Transverse colon (tissue), 4 donors: ENCODE measurements around the gene RNF141. TPM values are rescaled to one million over a fixed set of nuclear protein-coding genes. Genes with fewer than 3 reads are reported as not detected.

ENCODE experiments used
- DNase-seq: peaks from one replicate; pipeline ENCODE4 v3.0.0-alpha.2; 2019
- H3K27ac ChIP-seq, 4 donors: fragments of 200-600 bp; sonication (generic); 2 replicates each; pipeline ENCODE4 v1.5.1; 2016 to 2018; ENCODE audit warnings: inconsistent platforms in 4 of 4
- H3K27me3 ChIP-seq: fragments of 200-600 bp; sonication (generic); 2 replicates; pipeline ENCODE4 v1.5.1; 2017; ENCODE audit warnings: inconsistent platforms
- H3K36me3 ChIP-seq, 4 donors: fragments of 200-600 bp; sonication (generic); 2 replicates each; pipeline ENCODE4 v1.5.1; 2017 to 2019; ENCODE audit warnings: inconsistent platforms in 4 of 4
- H3K4me1 ChIP-seq, 4 donors: fragments of 200-600 bp; sonication (generic); 2 replicates each; pipeline ENCODE4 v1.5.1; 2017 to 2020; ENCODE audit warnings: inconsistent platforms in 4 of 4
- H3K4me3 ChIP-seq, 4 donors: fragments of 200-600 bp; sonication (generic); 1 replicate in 1 of 4; 2 replicates in 3 of 4; pipeline versions ENCODE4 v1.5.1 to v1.6.1; 2017 to 2019; ENCODE audit warnings: inconsistent platforms in 4 of 4
- H3K9me3 ChIP-seq, 2 donors: fragments of 200-600 bp; sonication (generic); 2 replicates each; pipeline ENCODE4 v1.5.1; 2017 to 2019; ENCODE audit warnings: inconsistent platforms in 2 of 2
- EP300 ChIP-seq: sonication (generic); formaldehyde crosslinking; IDR thresholded peaks from one replicate; pipeline ENCODE4 v1.6.1; 2017; ENCODE audit warnings: antibody characterized with exemption, low read depth
- POLR2A ChIP-seq: fragments of 450-650 bp; IDR thresholded peaks from one replicate; pipeline ENCODE4 v1.6.1; 2016; ENCODE audit warnings: antibody characterized with exemption, mild to moderate bottlenecking, moderate library complexity
- POLR2AphosphoS5 ChIP-seq, 3 donors: sonication (generic); formaldehyde crosslinking; IDR thresholded peaks; one replicate each; pipeline ENCODE4 v1.6.1; 2016; ENCODE audit warnings: antibody characterized with exemption in 3 of 3
- WGBS, 2 donors: methylation state at CpG; one replicate each; pipeline ENCODE4 v1.1.5; 2018; ENCODE audit warnings: low coverage in 1 of 2; 5-methylcytosine and 5-hydroxymethylcytosine counted together
- in situ Hi-C, 4 donors: fragments of 200-750 bp; cut with MboI; loops; one replicate each; pipeline versions ENCODE4 v1.15.0 to v1.15.1; 2017; ENCODE audit warnings: low sequenced_read_pairs in 3 of 4, low pct_ligation_motif_present in 1 of 4, low pct_unique_long_range_greater_than_20kb in 1 of 4
- intact Hi-C: fragments of 100-400 bp; cut with DNase I; formaldehyde crosslinking; loops from one replicate; pipeline ENCODE4 v1.15.1; 2023; ENCODE audit warnings: low total_unique reads
- total RNA-seq, 4 donors: library from RNA; depleted of rRNA; stranded (reverse); fragments of >200 nt; gene quantifications; one replicate each; pipeline ENCODE4 v1.1.0, GENCODE V29; 2016
- TF ChIP-seq, protein P1 (sequence below), 5 experiments: fragments of 200-600 bp in 3 of 5; fragments of 450-650 bp in 2 of 5; sonication (generic) in 3 of 5; IDR thresholded peaks; 1 replicate in 2 of 5; 2 replicates in 3 of 5; pipeline ENCODE4 v1.5.1; 2016 to 2017; ENCODE audit warnings: antibody characterized with exemption in 5 of 5, inconsistent platforms in 3 of 5, mild to moderate bottlenecking in 2 of 5, moderate library complexity in 1 of 5

RNF141 gene
- total RNA-seq, 4 donors from 2014 or later: 13.1 to 31.4 (median 22.3) TPM

DNA sequence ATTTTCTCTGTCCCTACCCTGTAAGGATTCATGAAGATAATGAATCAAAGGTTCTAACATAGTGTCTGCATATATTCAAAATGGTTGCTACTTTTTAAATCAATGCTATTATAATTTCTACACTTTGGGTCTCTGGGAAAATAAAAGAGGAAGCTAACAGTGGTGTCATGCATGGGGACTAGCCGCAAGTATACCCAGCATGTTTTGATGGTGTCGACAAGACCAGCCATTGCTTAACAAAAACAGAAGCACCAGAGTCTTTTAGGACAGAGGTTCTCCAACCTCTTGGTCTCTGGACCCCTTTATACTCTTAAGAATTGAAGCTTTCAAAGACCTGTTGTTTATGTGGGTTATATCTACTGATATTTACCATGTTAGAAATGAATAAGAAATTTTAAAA lies 37.8 kb downstream of the RNF141 start:
- WGBS, 2 donors: 81 to 100% methylated on average over 2 of the region's 2 CpGs
- in situ Hi-C loops (no loop called here), intact Hi-C loops (no loop called here)
- no peak for DNase-seq
- peak overlapping the region in 2 of 4 donors; percentile 3 to 20 for H3K27ac ChIP-seq
- H3K4me3 ChIP-seq: no peak overlapping the region
- no peaks in the 10 kb centered on the region for H3K27me3 ChIP-seq
- no peaks in the 10 kb centered on the region for H3K4me1 ChIP-seq
- TF ChIP-seq POLR2AphosphoS5 (IDR thresholded peaks at IDR 0.05): no peak
- TF ChIP-seq POLR2A: no peak
- TF ChIP-seq, protein P1, sequence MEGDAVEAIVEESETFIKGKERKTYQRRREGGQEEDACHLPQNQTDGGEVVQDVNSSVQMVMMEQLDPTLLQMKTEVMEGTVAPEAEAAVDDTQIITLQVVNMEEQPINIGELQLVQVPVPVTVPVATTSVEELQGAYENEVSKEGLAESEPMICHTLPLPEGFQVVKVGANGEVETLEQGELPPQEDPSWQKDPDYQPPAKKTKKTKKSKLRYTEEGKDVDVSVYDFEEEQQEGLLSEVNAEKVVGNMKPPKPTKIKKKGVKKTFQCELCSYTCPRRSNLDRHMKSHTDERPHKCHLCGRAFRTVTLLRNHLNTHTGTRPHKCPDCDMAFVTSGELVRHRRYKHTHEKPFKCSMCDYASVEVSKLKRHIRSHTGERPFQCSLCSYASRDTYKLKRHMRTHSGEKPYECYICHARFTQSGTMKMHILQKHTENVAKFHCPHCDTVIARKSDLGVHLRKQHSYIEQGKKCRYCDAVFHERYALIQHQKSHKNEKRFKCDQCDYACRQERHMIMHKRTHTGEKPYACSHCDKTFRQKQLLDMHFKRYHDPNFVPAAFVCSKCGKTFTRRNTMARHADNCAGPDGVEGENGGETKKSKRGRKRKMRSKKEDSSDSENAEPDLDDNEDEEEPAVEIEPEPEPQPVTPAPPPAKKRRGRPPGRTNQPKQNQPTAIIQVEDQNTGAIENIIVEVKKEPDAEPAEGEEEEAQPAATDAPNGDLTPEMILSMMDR (IDR thresholded peaks at IDR 0.05): no peak
- no peak for TF ChIP-seq EP300
- no peaks in the 10 kb centered on the region for H3K9me3 ChIP-seq
- no peaks in the 10 kb centered on the region for H3K36me3 ChIP-seq

DNA sequence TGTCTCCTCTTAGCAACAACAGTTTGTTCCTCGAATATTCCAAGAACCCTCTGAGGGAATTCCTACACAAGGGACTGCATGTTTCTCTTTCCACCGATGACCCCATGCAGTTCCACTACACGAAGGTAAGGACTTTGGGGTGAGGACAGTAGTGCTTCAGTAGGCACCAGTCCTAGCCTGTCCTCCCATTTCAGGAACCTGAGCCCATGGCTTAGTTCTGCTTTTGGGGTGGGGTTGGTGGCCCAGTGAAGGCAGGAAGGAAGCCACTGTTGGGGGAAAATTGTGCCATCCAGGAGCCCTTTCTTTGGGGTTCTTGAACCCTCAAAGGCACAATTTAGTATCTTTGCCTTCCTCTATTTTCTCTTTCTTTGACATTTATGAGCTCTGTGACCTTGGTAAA lies 38.2 kb downstream of the RNF141 start:
- DNase-seq: no peak
- in situ Hi-C loops: no loop called here
- Histone ChIP-seq H3K9me3 (no peaks in the 10 kb centered on the region), H3K36me3 (no peaks in the 10 kb centered on the region), H3K27ac (peak overlapping the region in 1 of 4 donors; percentile 20), H3K27me3 (no peaks in the 10 kb centered on the region), H3K4me1 (no peaks in the 10 kb centered on the region), H3K4me3 (no peak overlapping the region)
- TF ChIP-seq POLR2A: no peak
- TF ChIP-seq POLR2AphosphoS5 (IDR thresholded peaks at IDR 0.05): no peak
- no peak for TF ChIP-seq EP300
- TF ChIP-seq, protein P1 (IDR thresholded peaks at IDR 0.05): no peak
- WGBS, 2 donors: 78 to 100% methylated on average over 1 to 3 of the region's 3 CpGs
- intact Hi-C loops: no loop called here

DNA sequence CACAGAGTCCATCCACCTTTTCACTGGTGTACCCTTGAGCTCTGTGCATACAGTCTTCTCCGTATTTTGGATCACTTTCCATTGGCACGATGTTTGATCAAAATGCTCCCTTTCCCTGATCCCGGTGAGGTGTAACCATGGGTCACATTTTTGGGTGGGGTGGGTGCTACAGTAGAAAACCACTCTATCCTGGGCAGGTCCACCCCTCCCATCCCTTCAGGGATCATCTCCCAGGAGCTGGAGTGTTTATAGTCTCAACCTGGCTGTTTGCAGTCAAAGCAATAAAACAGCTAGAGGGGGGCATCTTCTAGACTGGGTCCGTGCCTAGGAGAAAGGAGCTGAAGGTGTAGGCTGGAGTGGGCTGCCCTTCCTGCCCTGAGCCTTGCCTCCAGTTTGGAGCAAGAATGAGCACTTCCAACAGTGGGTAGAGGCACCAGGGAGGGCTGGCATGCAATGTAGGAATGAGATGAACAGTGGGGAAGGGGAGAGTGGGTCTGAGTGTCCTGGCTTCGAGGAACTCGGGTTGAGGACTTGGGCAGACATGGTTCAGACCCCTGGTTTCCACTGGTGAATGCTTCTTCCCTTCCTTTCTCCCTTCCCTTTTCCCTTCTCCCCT lies 38.8 kb downstream of the RNF141 start:
- no peaks in the 10 kb centered on the region for H3K36me3 ChIP-seq
- no peak for TF ChIP-seq POLR2AphosphoS5 (IDR thresholded peaks at IDR 0.05)
- TF ChIP-seq EP300: no peak
- no peak for TF ChIP-seq POLR2A
- TF ChIP-seq, protein P1 (IDR thresholded peaks at IDR 0.05): no peak
- no peak overlapping the region for H3K27ac ChIP-seq
- H3K9me3 ChIP-seq: no peaks in the 10 kb centered on the region
- no peaks in the 10 kb centered on the region for H3K27me3 ChIP-seq
- no peak for DNase-seq
- 90 to 96% methylated on average over 5 to 6 of the region's 6 CpGs for WGBS, 2 donors
- H3K4me3 ChIP-seq: no peak overlapping the region
- in situ Hi-C loops (no loop called here), intact Hi-C loops (no loop called here)
- no peaks in the 10 kb centered on the region for H3K4me1 ChIP-seq

GRCh38 chr11:10500757-10501684 lies 40.0 kb downstream of the RNF141 start:
- TF ChIP-seq POLR2A (no peak), EP300 (no peak), POLR2AphosphoS5 (IDR thresholded peaks at IDR 0.05) (no peak)
- TF ChIP-seq, protein P1 (IDR thresholded peaks at IDR 0.05): no peak
- in situ Hi-C loops (no loop called here), intact Hi-C loops (no loop called here)
- 96% methylated on average over 16 of the region's 20 CpGs; no CpG with 5 or more reads in 1 of the 2 donors for WGBS, 2 donors
- Histone ChIP-seq H3K36me3 (no peaks in the 10 kb centered on the region), H3K27ac (no peak overlapping the region), H3K4me1 (no peaks in the 10 kb centered on the region), H3K27me3 (no peaks in the 10 kb centered on the region), H3K4me3 (no peak overlapping the region), H3K9me3 (no peaks in the 10 kb centered on the region)
- DNase-seq: no peak
